ES-I3 (cell line): Measurements from ENCODE around the gene LIPF.
"Not testable (repeated sequence)": the region's sequence is repeated elsewhere in the genome, so short reads cannot be mapped to it uniquely, and the experiment has no call there.

Experiments
- H3K36me3 ChIP-seq: 2 replicates; pipeline ENCODE4 v1.6.1; 2013; ENCODE audit warnings: mild to moderate bottlenecking, low read length, control low read depth, moderate library complexity; ENCODE audit not compliant: insufficient read depth
- H3K4me1 ChIP-seq: 2 replicates; pipeline ENCODE4 v1.6.1; 2013; ENCODE audit warnings: mild to moderate bottlenecking, control low read depth, low read length; ENCODE audit not compliant: insufficient read depth
- H3K9ac ChIP-seq: 2 replicates; pipeline ENCODE4 v1.6.1; 2013; ENCODE audit warnings: low read depth, mild to moderate bottlenecking, low read length, moderate library complexity
- H3K9me3 ChIP-seq: 2 replicates; pipeline ENCODE4 v1.6.1; 2013; ENCODE audit warnings: mild to moderate bottlenecking, low read length, moderate library complexity; ENCODE audit not compliant: control insufficient read depth, insufficient read depth

The LIPF gene

DNA sequence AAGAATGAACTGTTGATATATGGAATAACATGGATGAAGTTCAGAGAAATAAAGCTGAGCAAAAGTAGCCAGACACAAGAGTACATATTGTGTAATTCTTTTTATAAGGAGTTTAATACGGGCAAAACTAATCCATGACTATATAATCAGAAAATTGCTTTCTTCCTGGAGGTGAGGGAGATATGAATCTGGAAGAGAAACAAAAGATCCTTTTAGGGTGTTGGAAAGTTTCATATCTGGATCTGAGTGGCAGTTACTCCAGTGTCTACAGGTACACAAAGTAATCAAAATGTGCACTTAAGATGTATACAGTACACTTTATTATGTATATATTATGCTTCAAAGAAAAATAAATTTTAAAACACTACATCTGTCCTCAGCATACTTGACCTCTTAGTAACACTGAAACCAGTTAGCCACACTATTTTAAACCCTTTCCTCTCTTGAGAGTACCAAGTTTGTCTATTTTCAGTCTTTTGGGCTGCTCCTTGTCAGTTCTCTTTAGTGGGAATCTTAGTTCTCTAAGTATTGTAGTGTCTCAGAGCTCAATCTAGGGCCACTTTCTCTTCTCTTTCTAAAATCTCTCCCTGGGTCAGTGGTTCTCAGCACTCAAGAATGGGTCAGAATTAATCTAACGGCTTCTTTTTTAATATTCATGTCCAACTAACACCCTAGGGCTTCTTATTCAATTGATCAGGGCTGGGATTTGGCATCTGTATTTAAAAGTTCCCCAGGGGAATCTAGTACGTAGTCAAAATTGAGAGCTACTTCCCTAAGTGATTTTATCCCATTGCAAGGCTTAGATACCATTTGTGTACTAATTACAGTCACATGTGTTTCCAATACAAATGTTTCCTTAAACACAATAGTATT is 4.3 kb upstream of the LIPF start:
- Histone ChIP-seq H3K4me1 (no peaks in the 10 kb centered on the region), H3K36me3 (no peaks in the 10 kb centered on the region), H3K9ac (no peak overlapping the region), H3K9me3 (no peaks in the 10 kb centered on the region)

DNA sequence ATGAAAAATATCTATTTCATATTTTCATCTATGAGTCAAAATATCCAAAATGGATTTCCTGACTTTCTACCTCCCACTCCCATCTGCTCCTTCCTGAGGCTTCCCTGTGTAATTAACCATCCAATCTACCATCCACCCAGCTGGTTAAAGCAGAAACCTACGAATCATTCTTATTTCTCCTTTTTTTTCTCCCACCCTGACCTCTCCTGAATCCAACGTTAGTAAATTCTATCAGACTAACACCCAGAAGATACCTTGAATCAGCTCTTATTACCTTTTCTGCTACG is 3.7 kb upstream of the LIPF start:
- H3K9ac ChIP-seq, result no peak overlapping the region
- H3K9me3 ChIP-seq, result no peaks in the 10 kb centered on the region
- H3K4me1 ChIP-seq, result no peaks in the 10 kb centered on the region
- H3K36me3 ChIP-seq, result no peaks in the 10 kb centered on the region

GRCh38 chr10:88661018-88661417 is 3.2 kb upstream of the LIPF start:
- Histone ChIP-seq H3K4me1 (no peaks in the 10 kb centered on the region), H3K36me3 (no peaks in the 10 kb centered on the region), H3K9me3 (no peaks in the 10 kb centered on the region), H3K9ac (no peak overlapping the region)

GRCh38 chr10:88661577-88661976 is 2.7 kb upstream of the LIPF start:
- Histone ChIP-seq H3K36me3 (no peaks in the 10 kb centered on the region), H3K9ac (no peak overlapping the region), H3K4me1 (no peaks in the 10 kb centered on the region), H3K9me3 (no peaks in the 10 kb centered on the region)

DNA sequence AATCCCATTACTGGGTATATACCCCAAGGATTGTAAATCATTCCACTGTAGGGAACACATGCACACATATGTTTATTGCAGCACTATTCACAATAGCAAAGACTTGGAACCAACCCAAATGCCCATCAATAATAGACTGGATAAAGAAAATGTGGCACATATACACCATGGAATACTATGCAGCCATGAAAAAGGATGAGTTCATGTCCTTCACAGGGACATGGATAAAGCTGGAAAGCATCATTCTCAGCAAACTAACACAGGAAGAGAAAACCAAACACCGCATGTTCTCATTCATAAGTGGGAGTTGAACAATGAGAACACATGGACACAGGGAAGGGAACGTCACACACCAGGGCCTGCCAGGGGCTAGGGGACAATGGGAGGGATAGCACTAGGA is 1.1 kb upstream of the LIPF start:
- H3K9ac ChIP-seq, H3K4me1 ChIP-seq, H3K36me3 ChIP-seq, H3K9me3 ChIP-seq: not testable (repeated sequence)

- H3K9me3 ChIP-seq, result no peaks in the 10 kb centered on the region
- H3K9ac ChIP-seq, result no peak overlapping the region
- H3K4me1 ChIP-seq, result no peaks in the 10 kb centered on the region
- H3K36me3 ChIP-seq, result no peaks in the 10 kb centered on the region
These were observed 4.2 kb downstream of the LIPF start for GRCh38 chr10:88668465-88668864.

GRCh38 chr10:88670497-88670896 is 6.3 kb downstream of the LIPF start:
- no peaks in the 10 kb centered on the region for H3K4me1 ChIP-seq
- H3K36me3 ChIP-seq, result no peaks in the 10 kb centered on the region
- no peak overlapping the region for H3K9ac ChIP-seq
- no peaks in the 10 kb centered on the region for H3K9me3 ChIP-seq

DNA sequence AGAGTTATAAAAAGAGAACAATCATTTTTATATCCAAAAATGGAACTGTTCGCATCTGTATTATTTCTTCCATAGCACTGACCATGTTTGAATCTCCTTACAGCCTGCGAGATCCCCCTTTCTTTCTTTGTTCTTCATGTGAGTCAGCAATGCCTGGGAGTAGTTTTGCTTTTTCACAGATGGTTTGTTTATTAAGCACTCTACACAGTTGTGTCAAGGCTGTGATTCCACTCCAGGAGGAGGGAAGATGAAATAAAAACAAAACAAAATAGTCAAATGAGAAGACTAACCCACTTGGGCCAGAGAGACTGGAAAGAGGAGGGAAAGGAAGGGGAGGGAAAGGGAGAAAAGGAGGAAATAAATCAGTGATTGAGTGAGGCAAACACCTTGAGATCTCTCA is 7.8 kb downstream of the LIPF start:
- Histone ChIP-seq H3K4me1 (no peaks in the 10 kb centered on the region), H3K36me3 (no peaks in the 10 kb centered on the region), H3K9me3 (no peaks in the 10 kb centered on the region), H3K9ac (no peak overlapping the region)

- Histone ChIP-seq H3K9me3 (no peaks in the 10 kb centered on the region), H3K4me1 (no peaks in the 10 kb centered on the region), H3K9ac (no peak overlapping the region), H3K36me3 (no peaks in the 10 kb centered on the region)
These were observed 12.2 kb downstream of the LIPF start for GRCh38 chr10:88676283-88677060.

GRCh38 chr10:88680958-88681357 is 16.7 kb downstream of the LIPF start:
- no peak overlapping the region for H3K9ac ChIP-seq
- H3K9me3 ChIP-seq, result no peaks in the 10 kb centered on the region
- H3K4me1 ChIP-seq, result no peaks in the 10 kb centered on the region
- no peaks in the 10 kb centered on the region for H3K36me3 ChIP-seq

- H3K36me3 ChIP-seq, result no peaks in the 10 kb centered on the region
- no peak overlapping the region for H3K9ac ChIP-seq
These were observed 18.2 kb downstream of the LIPF start for GRCh38 chr10:88682491-88682890.

DNA sequence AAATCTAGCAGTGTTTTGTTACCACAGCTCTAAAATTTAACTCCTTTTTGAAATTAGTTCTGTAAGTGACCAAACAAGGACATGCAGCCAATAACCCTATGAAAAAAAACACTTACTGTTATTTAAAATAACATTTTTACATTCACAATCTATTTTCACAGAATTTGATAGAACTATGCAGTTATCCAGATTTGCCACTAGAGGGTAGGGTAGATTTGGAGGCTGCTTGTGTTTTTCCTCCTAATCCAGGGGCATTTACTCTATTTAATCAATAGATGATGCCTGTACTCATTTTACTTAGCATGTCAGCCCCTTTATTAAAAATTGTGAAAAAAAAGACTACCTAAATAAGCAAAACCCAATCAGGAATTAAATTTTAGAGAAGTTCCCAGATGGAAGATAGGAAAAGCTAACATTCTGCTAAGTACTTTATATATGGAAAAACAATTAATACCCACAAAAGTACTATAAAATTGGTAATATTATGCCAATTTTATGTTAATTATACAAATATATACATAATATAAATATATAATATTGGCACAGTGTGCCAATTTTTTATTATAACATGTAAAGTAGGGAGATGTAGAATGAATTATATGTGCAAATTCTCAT is 23.7 kb downstream of the LIPF start:
- H3K36me3 ChIP-seq, result no peaks in the 10 kb centered on the region
- no peaks in the 10 kb centered on the region for H3K4me1 ChIP-seq
- H3K9ac ChIP-seq, result no peak overlapping the region
- no peaks in the 10 kb centered on the region for H3K9me3 ChIP-seq

More at GRCh38 chr10:88682491-88682890, 18.2 kb downstream of the LIPF start:
- Histone ChIP-seq H3K4me1 (no peaks in the 10 kb centered on the region), H3K9me3 (no peaks in the 10 kb centered on the region)

- Histone ChIP-seq H3K36me3 (no peaks in the 10 kb centered on the region), H3K9me3 (no peaks in the 10 kb centered on the region), H3K4me1 (no peaks in the 10 kb centered on the region), H3K9ac (no peak overlapping the region)
These were observed 25.1 kb downstream of the LIPF start for GRCh38 chr10:88689366-88689765.

DNA sequence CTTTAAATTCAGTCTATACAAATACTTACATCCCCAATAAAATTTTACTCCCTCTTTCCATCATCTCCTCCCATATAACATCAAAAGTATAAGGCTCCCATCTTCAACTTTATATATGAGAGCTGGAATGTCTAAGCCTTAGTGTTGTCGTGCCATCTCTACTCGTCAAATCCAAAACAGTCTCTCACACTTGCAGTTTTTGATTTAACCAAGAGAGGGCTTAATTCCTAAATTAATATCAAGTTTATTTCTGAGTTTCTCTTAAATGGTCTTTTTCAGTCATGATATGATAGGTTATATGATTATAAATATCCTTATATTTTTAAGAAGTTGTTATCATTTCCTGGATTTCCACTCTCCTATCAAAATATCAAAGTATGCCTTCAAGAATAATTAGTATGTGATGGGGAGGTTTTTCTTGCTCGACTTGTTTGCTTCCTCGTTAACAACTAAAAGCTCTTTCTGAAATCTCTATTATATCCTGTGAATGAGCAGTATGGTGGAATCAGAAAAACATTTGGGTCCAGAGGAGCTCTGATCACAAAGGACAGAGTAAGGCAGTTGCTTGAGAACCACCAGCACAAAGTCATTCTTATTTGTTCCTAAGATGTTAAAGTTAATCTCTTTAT is 29.3 kb downstream of the LIPF start:
- no peaks in the 10 kb centered on the region for H3K4me1 ChIP-seq
- H3K9me3 ChIP-seq, result no peaks in the 10 kb centered on the region
- no peak overlapping the region for H3K9ac ChIP-seq
- H3K36me3 ChIP-seq, result no peaks in the 10 kb centered on the region
